Muscle of leg (tissue), 16 donors: ENCODE measurements around the gene GIGYF1. TPM values are rescaled to one million over a fixed set of nuclear protein-coding genes. Genes with fewer than 3 reads are reported as not detected.
"Not testable (repeated sequence)": the region's sequence is repeated elsewhere in the genome, so short reads cannot be mapped to it uniquely, and the experiment has no call there.

Experiments used
- DNase-seq: peaks from one replicate; pipeline ENCODE4 v3.0.0; 2013
- H3K27ac ChIP-seq: one replicate; pipeline ENCODE4 v1.5.1; 2013; ENCODE audit warnings: mild to moderate bottlenecking, low read length, control low read depth
- H3K27me3 ChIP-seq: one replicate; pipeline ENCODE4 v1.6.1; 2013; ENCODE audit warnings: low read length; ENCODE audit not compliant: control insufficient read depth, insufficient read depth
- H3K36me3 ChIP-seq: one replicate; pipeline ENCODE4 v1.6.1; 2013; ENCODE audit warnings: low read length; ENCODE audit not compliant: control insufficient read depth, insufficient read depth
- H3K4me1 ChIP-seq: one replicate; pipeline ENCODE4 v1.6.1; 2013; ENCODE audit warnings: low read length; ENCODE audit not compliant: control insufficient read depth, insufficient read depth
- H3K4me3 ChIP-seq: one replicate; pipeline ENCODE4 v1.5.1; 2013; ENCODE audit warnings: low read length, control low read depth
- H3K9me3 ChIP-seq: replicated peaks from 2 replicates; pipeline ENCODE4 v1.6.1; 2013; ENCODE audit warnings: low read depth, low read length; ENCODE audit not compliant: control insufficient read depth
- WGBS: methylation state at CpG from one replicate; pipeline ENCODE4 v1.1.5; 2013; ENCODE audit warnings: missing lambda C conversion rate; ENCODE audit not compliant: insufficient coverage; 5-methylcytosine and 5-hydroxymethylcytosine counted together
- long read RNA-seq, 11 donors: transcript quantifications; one replicate each; lab custom pipeline, GENCODE V29; 2026
- polyA plus RNA-seq, 8 donors: library from polyadenylated mRNA; unstranded; fragments of 120-200 nt; gene quantifications; one replicate each; pipeline versions ENCODE4 v1.2.1 to v1.2.3, GENCODE V29; 2013; ENCODE audit warnings: inconsistent platforms in 1 of 8, low replicate concordance in 1 of 8; ENCODE audit not compliant: insufficient read length in 8 of 8, insufficient read depth in 1 of 8
- total RNA-seq: library from RNA; stranded (reverse); fragments of 120-200 nt; gene quantifications from one replicate; pipeline ENCODE4 v1.2.4, GENCODE V29; 2013

Gene GIGYF1
- total RNA-seq, result 16.7 TPM
- polyA plus RNA-seq, result 10 to 100 TPM; 22.4 to 37.5 (median 29.9) TPM
- long read RNA-seq, donor 1, result 0 reads
- long read RNA-seq, donor 2, result 0 reads
- long read RNA-seq, donor 3, result 0 reads
- long read RNA-seq, donor 4, result 0 reads
- long read RNA-seq, donor 5, result 0 reads
- long read RNA-seq, donor 6, result 0 reads
- long read RNA-seq, donor 7, result 0 reads
- long read RNA-seq, donor 8, result 0 reads
- long read RNA-seq, donor 9, result 0 reads
- long read RNA-seq, donor 10, result 0 reads
- long read RNA-seq, donor 11, result 0 reads

- Histone ChIP-seq H3K27me3 (peaks cover 12% of the 10 kb centered on the region), H3K27ac (peak within 1 kb of the TSS; percentile 69), H3K36me3 (peaks cover 12% of the 10 kb centered on the region), H3K4me3 (peak within 1 kb of the TSS; percentile 81), H3K4me1 (peaks cover 34% of the 10 kb centered on the region), H3K9me3 (no peaks in the 10 kb centered on the region)
- DNase-seq, result peak; percentile 82
- 1% methylated on average over 31 of the region's 102 CpGs for WGBS
These were observed at the start of gene GIGYF1 for GRCh38 chr7:100694098-100694745. Gene GIGYF1 (minus strand): TSS chr7:100694250. CDS start chr7:100688238, 6,012 bp downstream.

GRCh38 chr7:100739934-100740333 lies 45.9 kb upstream of the GIGYF1 start:
- 95% methylated on average over 5 of the region's 6 CpGs for WGBS
- no peak for DNase-seq
- Histone ChIP-seq H3K4me3 (no peak overlapping the region), H3K27ac (no peak overlapping the region), H3K36me3 (no peaks in the 10 kb centered on the region), H3K27me3 (no peaks in the 10 kb centered on the region), H3K9me3 (no peaks in the 10 kb centered on the region), H3K4me1 (no peaks in the 10 kb centered on the region)

GRCh38 chr7:100736671-100737070 lies 42.6 kb upstream of the GIGYF1 start:
- WGBS, result 68% methylated on average over 12 of the region's 13 CpGs
- Histone ChIP-seq H3K4me1 (no peaks in the 10 kb centered on the region), H3K9me3 (no peaks in the 10 kb centered on the region), H3K36me3 (no peaks in the 10 kb centered on the region), H3K27ac (no peak overlapping the region), H3K4me3 (no peak overlapping the region), H3K27me3 (peaks cover 4% of the 10 kb centered on the region)
- no peak for DNase-seq

GRCh38 chr7:100735730-100736129 lies 41.7 kb upstream of the GIGYF1 start:
- no peak overlapping the region for H3K27ac ChIP-seq
- no peak for DNase-seq
- no peaks in the 10 kb centered on the region for H3K9me3 ChIP-seq
- H3K36me3 ChIP-seq, result no peaks in the 10 kb centered on the region
- H3K4me1 ChIP-seq, result no peaks in the 10 kb centered on the region
- peaks cover 4% of the 10 kb centered on the region for H3K27me3 ChIP-seq
- 73% methylated on average over 6 of the region's 7 CpGs for WGBS
- no peak overlapping the region for H3K4me3 ChIP-seq

- 76% methylated on average over 8 of the region's 11 CpGs for whole genome bisulfite sequencing
- no peaks in the 10 kb centered on the region for H3K9me3 ChIP-seq
- H3K27me3 ChIP-seq, result peaks cover 9% of the 10 kb centered on the region
- H3K4me1 ChIP-seq, result no peaks in the 10 kb centered on the region
- H3K4me3 ChIP-seq, result no peak overlapping the region
- H3K27ac ChIP-seq, result no peak overlapping the region
- no peak for DNase-seq
- H3K36me3 ChIP-seq, result no peaks in the 10 kb centered on the region
These were observed 38.0 kb upstream of the GIGYF1 start for GRCh38 chr7:100731937-100732636.

GRCh38 chr7:100730136-100730800 lies 36.2 kb upstream of the GIGYF1 start:
- Histone ChIP-seq H3K27me3 (peaks cover 13% of the 10 kb centered on the region), H3K4me1 (peaks cover 2% of the 10 kb centered on the region), H3K27ac (no peak overlapping the region), H3K4me3 (no peak overlapping the region), H3K36me3 (no peaks in the 10 kb centered on the region), H3K9me3 (no peaks in the 10 kb centered on the region)
- WGBS, result 100% methylated on average over 1 of the region's 3 CpGs
- DNase-seq, result no peak

- Histone ChIP-seq H3K27me3 (peaks cover 22% of the 10 kb centered on the region), H3K27ac (no peak overlapping the region), H3K4me3 (no peak overlapping the region), H3K4me1 (peaks cover 5% of the 10 kb centered on the region), H3K36me3 (no peaks in the 10 kb centered on the region), H3K9me3 (no peaks in the 10 kb centered on the region)
- WGBS, result 36% methylated on average over 3 of the region's 8 CpGs
- DNase-seq, result no peak
These were observed 34.1 kb upstream of the GIGYF1 start for GRCh38 chr7:100728196-100728595.

- 37% methylated on average over 8 of the region's 12 CpGs for WGBS
- Histone ChIP-seq H3K9me3 (no peaks in the 10 kb centered on the region), H3K4me3 (no peak overlapping the region), H3K4me1 (peaks cover 5% of the 10 kb centered on the region), H3K27ac (peak overlapping the region; percentile 24), H3K36me3 (no peaks in the 10 kb centered on the region), H3K27me3 (peaks cover 28% of the 10 kb centered on the region)
- DNase-seq, result peak; percentile 93
These were observed 33.1 kb upstream of the GIGYF1 start for GRCh38 chr7:100726996-100727761.

- WGBS, result no CpG with 5 or more reads among the region's 2 CpGs
- H3K4me3 ChIP-seq, H3K36me3 ChIP-seq, H3K4me1 ChIP-seq, H3K27ac ChIP-seq, DNase-seq, H3K9me3 ChIP-seq: not testable (repeated sequence)
- peaks cover 56% of the 10 kb centered on the region for H3K27me3 ChIP-seq
These were observed 30.3 kb upstream of the GIGYF1 start for GRCh38 chr7:100724364-100724763.
